GM10266 (cell line): ENCODE results near the gene MED15.

Experiments used
- DNase-seq: peaks from one replicate; pipeline ENCODE4 v3.0.0; 2012; ENCODE audit errors: extremely low spot score
- TF ChIP-seq, protein P1 (sequence below): IDR thresholded peaks from 2 replicates; pipeline ENCODE4 v1.5.1; 2012; ENCODE audit warnings: mild to moderate bottlenecking, low read depth; ENCODE audit not compliant: control insufficient read depth, insufficient read depth; ENCODE audit errors: missing control alignments

Gene MED15

DNA sequence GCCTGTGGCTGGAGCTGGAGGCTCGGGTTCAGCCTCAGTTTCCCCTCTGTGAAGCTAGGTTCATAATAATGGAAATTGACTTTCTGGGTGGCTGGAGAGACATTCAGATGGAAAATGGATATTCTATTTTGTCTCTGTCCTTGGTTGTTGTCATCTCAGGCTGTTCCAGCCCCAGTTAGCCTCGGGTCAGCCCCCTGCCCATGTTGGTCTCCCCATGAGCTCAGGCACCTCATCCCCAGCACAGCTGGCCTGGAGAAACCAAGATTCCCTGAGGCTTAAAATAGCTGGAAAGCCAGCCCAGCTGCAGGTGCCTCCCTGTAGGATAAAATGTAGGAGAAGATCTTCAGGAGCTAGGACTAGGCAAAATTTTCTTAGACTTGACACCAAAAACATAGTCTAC is 129.5 kb downstream of the MED15 start:
- no peak for DNase-seq
- TF ChIP-seq, protein P1, sequence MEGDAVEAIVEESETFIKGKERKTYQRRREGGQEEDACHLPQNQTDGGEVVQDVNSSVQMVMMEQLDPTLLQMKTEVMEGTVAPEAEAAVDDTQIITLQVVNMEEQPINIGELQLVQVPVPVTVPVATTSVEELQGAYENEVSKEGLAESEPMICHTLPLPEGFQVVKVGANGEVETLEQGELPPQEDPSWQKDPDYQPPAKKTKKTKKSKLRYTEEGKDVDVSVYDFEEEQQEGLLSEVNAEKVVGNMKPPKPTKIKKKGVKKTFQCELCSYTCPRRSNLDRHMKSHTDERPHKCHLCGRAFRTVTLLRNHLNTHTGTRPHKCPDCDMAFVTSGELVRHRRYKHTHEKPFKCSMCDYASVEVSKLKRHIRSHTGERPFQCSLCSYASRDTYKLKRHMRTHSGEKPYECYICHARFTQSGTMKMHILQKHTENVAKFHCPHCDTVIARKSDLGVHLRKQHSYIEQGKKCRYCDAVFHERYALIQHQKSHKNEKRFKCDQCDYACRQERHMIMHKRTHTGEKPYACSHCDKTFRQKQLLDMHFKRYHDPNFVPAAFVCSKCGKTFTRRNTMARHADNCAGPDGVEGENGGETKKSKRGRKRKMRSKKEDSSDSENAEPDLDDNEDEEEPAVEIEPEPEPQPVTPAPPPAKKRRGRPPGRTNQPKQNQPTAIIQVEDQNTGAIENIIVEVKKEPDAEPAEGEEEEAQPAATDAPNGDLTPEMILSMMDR: no peak
